Measurements from ENCODE around the gene BMERB1.
"Not testable (repeated sequence)": the region's sequence is repeated elsewhere in the genome, so short reads cannot be mapped to it uniquely, and the experiment has no call there.

Gene BMERB1

GRCh38 chr16:15450624-15451023, 16.2 kb downstream of the BMERB1 start:
- no peak for DNase-seq
- H3K79me2 ChIP-seq (ENCODE audit: control insufficient read depth, insufficient read depth, low read length): no peaks in the 10 kb centered on the region
- H2AK5ac ChIP-seq (ENCODE audit: low read length): no peak overlapping the region
- no CpG with 5 or more reads among the region's 6 CpGs for WGBS (ENCODE audit: extremely low coverage, insufficient coverage, low lambda C conversion rate)
- no peak overlapping the region for H3K56ac ChIP-seq (ENCODE audit: low read length)
- no peak overlapping the region for H3K9ac ChIP-seq (ENCODE audit: low read length)
- H3K27ac ChIP-seq (ENCODE audit: low read depth, low read length): no peak overlapping the region
- H3K79me1 ChIP-seq (ENCODE audit: low read length): no peaks in the 10 kb centered on the region
- H3K4ac ChIP-seq (ENCODE audit: low read depth, low read length): no peak overlapping the region
- H2BK15ac ChIP-seq (replicated peaks; ENCODE audit: low read depth): no peak overlapping the region
- H3K36me3 ChIP-seq (ENCODE audit: control insufficient read depth, insufficient read depth, low read length): no peaks in the 10 kb centered on the region
- H3K18ac ChIP-seq (ENCODE audit: low read length): no peak overlapping the region
- no peak overlapping the region for H4K5ac ChIP-seq (ENCODE audit: low read length)
- H4K8ac ChIP-seq (ENCODE audit: low read depth, low read length): no peak overlapping the region
- H3K4me2 ChIP-seq (ENCODE audit: low read length): no peak overlapping the region
- no peaks in the 10 kb centered on the region for H3K4me1 ChIP-seq (ENCODE audit: control insufficient read depth, low read depth, low read length)
- H3K27me3 ChIP-seq (ENCODE audit: insufficient read depth, low read length, poor library complexity): no peaks in the 10 kb centered on the region
- H2BK5ac ChIP-seq (ENCODE audit: low read length): no peak overlapping the region
- H3K4me3 ChIP-seq (ENCODE audit: low read length): no peak overlapping the region
- H3K23ac ChIP-seq (ENCODE audit: low read length): no peak overlapping the region
- no peak overlapping the region for H2BK120ac ChIP-seq (ENCODE audit: low read depth, low read length)

DNA sequence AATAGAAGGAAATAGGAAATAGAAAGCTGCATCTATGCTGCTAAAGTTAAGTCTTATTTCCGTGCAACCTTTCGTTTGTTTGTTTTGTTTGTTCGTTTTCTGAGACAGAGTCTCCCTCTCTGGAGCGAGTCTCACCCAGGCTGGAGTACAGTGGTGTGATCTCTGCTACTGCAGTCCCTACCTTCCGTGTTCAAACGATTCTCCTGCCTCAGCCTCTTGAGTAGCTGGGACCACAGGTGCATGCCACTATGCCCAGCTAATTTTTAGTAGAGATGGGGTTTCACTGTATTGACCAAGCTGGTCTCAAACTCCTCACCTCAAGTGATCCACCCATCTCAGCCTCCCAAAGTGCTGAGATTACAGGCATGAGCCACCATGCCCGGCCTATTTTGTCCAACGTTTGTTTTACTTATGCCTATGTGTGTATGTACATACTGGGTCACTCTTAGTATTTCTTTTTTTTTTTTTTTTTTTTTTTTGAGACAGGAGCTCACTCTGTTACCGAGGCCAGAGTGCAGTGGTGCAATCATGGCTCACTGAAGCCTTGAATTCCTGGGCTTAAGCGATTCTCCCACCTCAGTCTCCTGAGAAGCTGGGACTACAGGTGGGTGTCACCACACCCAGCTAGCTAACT, 16.8 kb downstream of the BMERB1 start:
- no peak overlapping the region for H3K27ac ChIP-seq (ENCODE audit: low read depth, low read length)
- no peak overlapping the region for H4K5ac ChIP-seq (ENCODE audit: low read length)
- no peak overlapping the region for H3K4me2 ChIP-seq (ENCODE audit: low read length)
- H3K23ac ChIP-seq (ENCODE audit: low read length): no peak overlapping the region
- no peak overlapping the region for H3K4ac ChIP-seq (ENCODE audit: low read depth, low read length)
- H3K79me2 ChIP-seq (ENCODE audit: control insufficient read depth, insufficient read depth, low read length): no peaks in the 10 kb centered on the region
- no peak overlapping the region for H3K18ac ChIP-seq (ENCODE audit: low read length)
- no peak overlapping the region for H2BK120ac ChIP-seq (ENCODE audit: low read depth, low read length)
- no peak overlapping the region for H2BK15ac ChIP-seq (replicated peaks; ENCODE audit: low read depth)
- no peak for DNase-seq
- H3K4me1 ChIP-seq (ENCODE audit: control insufficient read depth, low read depth, low read length): no peaks in the 10 kb centered on the region
- H2AK5ac ChIP-seq (ENCODE audit: low read length): no peak overlapping the region
- H3K4me3 ChIP-seq (ENCODE audit: low read length): no peak overlapping the region
- no peaks in the 10 kb centered on the region for H3K36me3 ChIP-seq (ENCODE audit: control insufficient read depth, insufficient read depth, low read length)
- no peaks in the 10 kb centered on the region for H3K79me1 ChIP-seq (ENCODE audit: low read length)
- no CpG with 5 or more reads among the region's 10 CpGs for WGBS (ENCODE audit: extremely low coverage, insufficient coverage, low lambda C conversion rate)
- no peak overlapping the region for H4K8ac ChIP-seq (ENCODE audit: low read depth, low read length)
- no peak overlapping the region for H3K56ac ChIP-seq (ENCODE audit: low read length)
- no peaks in the 10 kb centered on the region for H3K27me3 ChIP-seq (ENCODE audit: insufficient read depth, low read length, poor library complexity)
- no peak overlapping the region for H3K9ac ChIP-seq (ENCODE audit: low read length)
- H2BK5ac ChIP-seq (ENCODE audit: low read length): no peak overlapping the region

GRCh38 chr16:15452246-15452855, 18.0 kb downstream of the BMERB1 start:
- Histone ChIP-seq H3K4me2 (ENCODE audit: low read length) (no peak overlapping the region), H3K4me3 (ENCODE audit: low read length) (no peak overlapping the region), H3K56ac (ENCODE audit: low read length) (no peak overlapping the region), H3K9ac (ENCODE audit: low read length) (no peak overlapping the region), H3K4ac (ENCODE audit: low read depth, low read length) (no peak overlapping the region), H3K79me1 (ENCODE audit: low read length) (no peaks in the 10 kb centered on the region), H2BK120ac (ENCODE audit: low read depth, low read length) (no peak overlapping the region), H2BK15ac (replicated peaks; ENCODE audit: low read depth) (no peak overlapping the region), H3K4me1 (ENCODE audit: control insufficient read depth, low read depth, low read length) (no peaks in the 10 kb centered on the region), H3K27me3 (ENCODE audit: insufficient read depth, low read length, poor library complexity) (no peaks in the 10 kb centered on the region), H3K36me3 (ENCODE audit: control insufficient read depth, insufficient read depth, low read length) (no peaks in the 10 kb centered on the region), H3K18ac (ENCODE audit: low read length) (no peak overlapping the region), H3K27ac (ENCODE audit: low read depth, low read length) (no peak overlapping the region), H3K23ac (ENCODE audit: low read length) (no peak overlapping the region), H4K8ac (ENCODE audit: low read depth, low read length) (no peak overlapping the region), H4K5ac (ENCODE audit: low read length) (no peak overlapping the region), H3K79me2 (ENCODE audit: control insufficient read depth, insufficient read depth, low read length) (no peaks in the 10 kb centered on the region), H2AK5ac (ENCODE audit: low read length) (no peak overlapping the region), H2BK5ac (ENCODE audit: low read length) (no peak overlapping the region)
- WGBS (ENCODE audit: extremely low coverage, insufficient coverage, low lambda C conversion rate): no CpG with 5 or more reads among the region's 8 CpGs
- DNase-seq: no peak

GRCh38 chr16:15453296-15453695, 18.9 kb downstream of the BMERB1 start:
- H3K79me1 ChIP-seq (ENCODE audit: low read length); H2BK5ac ChIP-seq (ENCODE audit: low read length); H2AK5ac ChIP-seq (ENCODE audit: low read length); H3K4ac ChIP-seq (ENCODE audit: low read depth, low read length); H3K4me1 ChIP-seq (ENCODE audit: control insufficient read depth, low read depth, low read length); H3K27ac ChIP-seq (ENCODE audit: low read depth, low read length); DNase-seq; H3K4me2 ChIP-seq (ENCODE audit: low read length); H4K8ac ChIP-seq (ENCODE audit: low read depth, low read length); H2BK120ac ChIP-seq (ENCODE audit: low read depth, low read length); H3K36me3 ChIP-seq (ENCODE audit: control insufficient read depth, insufficient read depth, low read length); H3K23ac ChIP-seq (ENCODE audit: low read length); H4K5ac ChIP-seq (ENCODE audit: low read length); H3K79me2 ChIP-seq (ENCODE audit: control insufficient read depth, insufficient read depth, low read length); H3K27me3 ChIP-seq (ENCODE audit: insufficient read depth, low read length, poor library complexity); H3K4me3 ChIP-seq (ENCODE audit: low read length); H3K18ac ChIP-seq (ENCODE audit: low read length); H2BK15ac ChIP-seq (replicated peaks; ENCODE audit: low read depth); H3K56ac ChIP-seq (ENCODE audit: low read length); H3K9ac ChIP-seq (ENCODE audit: low read length): not testable (repeated sequence)
- no CpG with 5 or more reads among the region's 7 CpGs for WGBS (ENCODE audit: extremely low coverage, insufficient coverage, low lambda C conversion rate)

DNA sequence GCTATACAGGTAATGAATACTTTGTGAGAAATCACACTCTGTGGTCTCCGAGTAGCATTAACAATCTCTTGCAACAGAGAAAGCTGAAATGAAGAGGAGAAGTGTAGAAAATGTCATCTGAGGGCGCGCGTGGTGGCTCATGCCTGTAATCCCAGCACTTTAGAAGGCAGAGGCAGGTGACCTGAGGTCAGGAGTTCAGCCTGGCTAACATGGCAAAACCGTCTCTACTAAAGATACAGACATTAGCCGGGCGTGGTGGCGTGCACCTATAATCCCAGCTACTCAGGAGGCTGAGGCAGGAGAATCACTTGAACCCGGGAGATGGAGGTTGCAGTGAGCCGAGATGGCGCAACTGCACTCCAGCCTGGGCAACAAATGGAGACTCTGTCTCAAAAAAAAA, 20.5 kb downstream of the BMERB1 start:
- H3K79me1 ChIP-seq (ENCODE audit: low read length); DNase-seq; H3K4me1 ChIP-seq (ENCODE audit: control insufficient read depth, low read depth, low read length); H3K23ac ChIP-seq (ENCODE audit: low read length); H2BK120ac ChIP-seq (ENCODE audit: low read depth, low read length); H2BK5ac ChIP-seq (ENCODE audit: low read length); H2AK5ac ChIP-seq (ENCODE audit: low read length); H3K4ac ChIP-seq (ENCODE audit: low read depth, low read length); H4K8ac ChIP-seq (ENCODE audit: low read depth, low read length); H3K18ac ChIP-seq (ENCODE audit: low read length); H3K4me2 ChIP-seq (ENCODE audit: low read length); H3K36me3 ChIP-seq (ENCODE audit: control insufficient read depth, insufficient read depth, low read length); H3K27ac ChIP-seq (ENCODE audit: low read depth, low read length); H4K5ac ChIP-seq (ENCODE audit: low read length); H2BK15ac ChIP-seq (replicated peaks; ENCODE audit: low read depth); H3K56ac ChIP-seq (ENCODE audit: low read length); H3K79me2 ChIP-seq (ENCODE audit: control insufficient read depth, insufficient read depth, low read length); H3K4me3 ChIP-seq (ENCODE audit: low read length); H3K9ac ChIP-seq (ENCODE audit: low read length); H3K27me3 ChIP-seq (ENCODE audit: insufficient read depth, low read length, poor library complexity): not testable (repeated sequence)
- WGBS (ENCODE audit: extremely low coverage, insufficient coverage, low lambda C conversion rate): no CpG with 5 or more reads among the region's 11 CpGs

- Histone ChIP-seq H3K27me3 (ENCODE audit: insufficient read depth, low read length, poor library complexity) (no peaks in the 10 kb centered on the region), H3K79me2 (ENCODE audit: control insufficient read depth, insufficient read depth, low read length) (no peaks in the 10 kb centered on the region), H2BK5ac (ENCODE audit: low read length) (no peak overlapping the region), H3K79me1 (ENCODE audit: low read length) (no peaks in the 10 kb centered on the region), H3K4me2 (ENCODE audit: low read length) (no peak overlapping the region), H3K56ac (ENCODE audit: low read length) (no peak overlapping the region), H2BK120ac (ENCODE audit: low read depth, low read length) (no peak overlapping the region), H2AK5ac (ENCODE audit: low read length) (no peak overlapping the region), H3K23ac (ENCODE audit: low read length) (no peak overlapping the region), H4K8ac (ENCODE audit: low read depth, low read length) (no peak overlapping the region), H4K5ac (ENCODE audit: low read length) (no peak overlapping the region), H3K9ac (ENCODE audit: low read length) (no peak overlapping the region), H2BK15ac (replicated peaks; ENCODE audit: low read depth) (no peak overlapping the region), H3K27ac (ENCODE audit: low read depth, low read length) (no peak overlapping the region), H3K4me1 (ENCODE audit: control insufficient read depth, low read depth, low read length) (no peaks in the 10 kb centered on the region), H3K36me3 (ENCODE audit: control insufficient read depth, insufficient read depth, low read length) (no peaks in the 10 kb centered on the region), H3K4me3 (ENCODE audit: low read length) (no peak overlapping the region), H3K18ac (ENCODE audit: low read length) (no peak overlapping the region), H3K4ac (ENCODE audit: low read depth, low read length) (no peak overlapping the region)
- no CpG with 5 or more reads among the region's 3 CpGs for WGBS (ENCODE audit: extremely low coverage, insufficient coverage, low lambda C conversion rate)
- DNase-seq: no peak
These were observed 23.0 kb downstream of the BMERB1 start for GRCh38 chr16:15457400-15457799.

Measured in mesendoderm (in vitro differentiated cells).